ENCODE data around the gene BOC. TPM values are rescaled to one million over a fixed set of nuclear protein-coding genes. Genes with fewer than 3 reads are reported as not detected.
"Not testable (repeated sequence)": the region's sequence is repeated elsewhere in the genome, so short reads cannot be mapped to it uniquely, and the experiment has no call there.

BOC gene
- total and polyA plus RNA-seq, 2 of the 13 experiments (the other 11 are each of a cell fraction or from before 2014, with no cell fraction given), result 0.04 TPM; not detected in 1

DNA sequence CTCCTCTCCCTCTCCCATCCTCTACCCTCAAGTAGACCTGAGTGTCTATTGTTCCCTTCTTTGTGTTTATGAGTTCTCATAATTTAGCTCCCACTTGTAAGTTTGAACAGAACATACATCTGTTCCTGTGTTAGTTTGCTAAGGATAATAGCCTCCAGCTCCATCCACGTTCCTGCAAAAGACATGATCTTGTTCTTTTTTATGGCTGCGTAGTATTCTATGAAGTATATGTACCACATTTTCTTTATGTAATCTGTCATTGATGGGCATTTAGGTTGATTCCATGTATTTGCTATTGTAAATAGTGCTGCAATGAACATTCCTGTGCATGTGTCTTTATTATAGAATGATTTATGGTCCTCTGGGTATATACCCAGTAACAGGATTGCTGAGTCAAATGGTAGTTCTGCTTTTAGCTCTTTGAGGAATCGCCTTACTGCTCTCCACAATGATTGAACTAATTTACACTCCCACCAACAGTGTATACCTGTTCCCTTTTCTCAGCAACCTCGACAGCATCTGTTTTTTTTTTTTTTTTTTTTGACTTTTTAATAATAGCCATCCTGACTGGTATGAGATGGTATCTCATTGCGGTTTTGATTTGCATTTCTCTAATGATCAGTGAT lies 39.6 kb upstream of the BOC start:
- H3K4me2 ChIP-seq (ENCODE audit: low read depth, low read length); H3K4me3 ChIP-seq (replicated peaks in 1 of 3; ENCODE audit: insufficient read depth in 1 of 3, low read depth in 2 of 3, low read length in 3 of 3); H3K9me3 ChIP-seq (ENCODE audit: low read length); H3K79me2 ChIP-seq (ENCODE audit: insufficient read depth, low read length); in situ Hi-C loops (cut with HindIII; ENCODE audit: extremely low pct_ligation_motif_present, low pct_unique_long_range_greater_than_20kb); H3K4me1 ChIP-seq (ENCODE audit: insufficient read depth, low read length); H3K9ac ChIP-seq (ENCODE audit: insufficient read depth, low read depth, low read length); ATAC-seq; FAIRE-seq; intact Hi-C loops (cut with micrococcal nuclease; ENCODE audit: unreplicated experiment); H2AFZ ChIP-seq (ENCODE audit: low read length); H3K36me3 ChIP-seq (replicated peaks in 1 of 2; ENCODE audit: control insufficient read depth in 1 of 2, insufficient read depth in 2 of 2, low read length in 2 of 2); H3K27ac ChIP-seq (ENCODE audit: extremely low read length, insufficient read depth, low read length); POLR2A ChIA-PET; H4K20me1 ChIP-seq (ENCODE audit: insufficient read depth, low read length); BruUV-seq (replicated peaks); DNase-seq (ENCODE audit: low spot score); CTCF ChIA-PET (ENCODE audit: low intra/inter-chr PET ratio, low total read pairs): not testable (repeated sequence)
- 26% methylated on average over 5 of the region's 5 CpGs for WGBS (ENCODE audit: low lambda C conversion rate)
- H3K27me3 ChIP-seq (ENCODE audit: control insufficient read depth in 1 of 2, insufficient read depth in 2 of 2, low read length in 2 of 2), result peaks cover 2 to 12% of the 10 kb centered on the region in 2 experiments; a peak in 4 of 5 replicates

DNA sequence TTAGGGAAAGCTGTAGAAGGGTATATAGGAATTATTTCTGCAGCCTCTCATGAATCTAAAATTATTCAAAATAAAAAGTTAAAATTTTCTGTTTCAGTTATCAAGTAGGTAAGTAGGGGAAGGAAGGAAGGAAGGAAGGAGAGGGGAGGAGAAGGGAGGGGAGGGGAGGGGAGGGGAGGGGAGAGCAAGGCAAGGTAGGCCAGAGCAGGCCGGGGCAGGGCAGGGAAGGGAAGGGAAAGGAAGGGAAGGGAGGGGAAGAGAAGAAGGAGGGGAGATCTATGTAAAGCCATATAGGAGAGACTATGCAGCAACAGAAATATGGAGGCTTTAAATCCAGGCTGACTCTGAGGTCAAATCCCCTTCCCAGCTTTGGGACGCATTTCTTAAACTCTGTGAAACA lies 38.3 kb upstream of the BOC start:
- Histone ChIP-seq H3K36me3 (replicated peaks in 1 of 2; ENCODE audit: control insufficient read depth in 1 of 2, insufficient read depth in 2 of 2, low read length in 2 of 2) (no peaks in the 10 kb centered on the region), H3K4me1 (ENCODE audit: insufficient read depth, low read length) (no peaks in the 10 kb centered on the region), H3K4me2 (ENCODE audit: low read depth, low read length) (no peak overlapping the region), H3K9ac (ENCODE audit: insufficient read depth, low read depth, low read length) (no peak overlapping the region), H4K20me1 (ENCODE audit: insufficient read depth, low read length) (no peaks in the 10 kb centered on the region), H3K27me3 (ENCODE audit: control insufficient read depth in 1 of 2, insufficient read depth in 2 of 2, low read length in 2 of 2) (peaks cover 0 to 6% of the 10 kb centered on the region in 2 experiments; a peak in 3 of 5 replicates), H3K79me2 (ENCODE audit: insufficient read depth, low read length) (no peaks in the 10 kb centered on the region), H3K9me3 (ENCODE audit: low read length) (no peaks in the 10 kb centered on the region), H3K4me3 (replicated peaks in 1 of 3; ENCODE audit: insufficient read depth in 1 of 3, low read depth in 2 of 3, low read length in 3 of 3) (no peak overlapping the region), H2AFZ (ENCODE audit: low read length) (no peak overlapping the region), H3K27ac (ENCODE audit: extremely low read length, insufficient read depth, low read length) (no peak overlapping the region)
- no peak for FAIRE-seq
- TF ChIP-seq NFKBIZ (CRISPR knock-in tag; IDR thresholded peaks at IDR 0.05) (no peak), PCBP1 (IDR thresholded peaks at IDR 0.05; ENCODE audit: borderline replicate concordance, low read depth, low read length) (peak; percentile 82; the same call in 1 of the 2 replicates), HNRNPK (IDR thresholded peaks at IDR 0.05; ENCODE audit: low read depth, low read length, poor library complexity, severe bottlenecking) (peak; percentile 84), TP53 (CRISPR knock-in tag; conservative IDR thresholded peaks at IDR 0.05) (no peak)
- ChIA-PET CTCF (ENCODE audit: low intra/inter-chr PET ratio, low total read pairs) (no interaction called here), POLR2A (no interaction called here)
- intact Hi-C loops (cut with micrococcal nuclease; ENCODE audit: unreplicated experiment) (no loop called here), in situ Hi-C loops (cut with HindIII; ENCODE audit: extremely low pct_ligation_motif_present, low pct_unique_long_range_greater_than_20kb) (no loop called here)
- DNase-seq (ENCODE audit: low spot score), result no peak
- WGBS (ENCODE audit: low lambda C conversion rate), result 25% methylated on average over 2 of the region's 2 CpGs
- no TSS peak for BruUV-seq (replicated peaks)
- no peak for ATAC-seq

Data from HepG2 (cell line).